Stimulated activated naive B cell treated with anti-CD40 and anti-IgM and Interleukin-4, amounts not matched to agents 10 μg/mL and 1 μg/mL and 100 μg/mL, for 72 hours (primary cell): ENCODE results near the gene USP9Y.
A peak's percentile ranks its signal among the peaks of the same experiment; 100 is the strongest.
"Not testable (repeated sequence)": the region's sequence is repeated elsewhere in the genome, so short reads cannot be mapped to it uniquely, and the experiment has no call there.

ENCODE experiments used
- ATAC-seq, 2 donors: fragments of 150-1000 bp; cut with Tn5 transposase; replicated peaks; 2 replicates each; pipeline ENCODE4 v1.10.0; 2021; ENCODE audit warnings: moderate library complexity in 1 of 2
- DNase-seq: peaks from one replicate; pipeline ENCODE4 v3.0.0; 2021
- H3K27ac Mint-ChIP-seq: one replicate; pipeline ENCODE4 v1.8.0; 2022; ENCODE audit warnings: mild to moderate bottlenecking, mixed read lengths
- H3K27me3 Mint-ChIP-seq, 2 donors: one replicate each; pipeline ENCODE4 v1.8.0; 2022; ENCODE audit warnings: mixed read lengths in 2 of 2
- H3K36me3 Mint-ChIP-seq, 2 donors: one replicate each; pipeline ENCODE4 v1.8.0; 2022; ENCODE audit warnings: mixed read lengths in 2 of 2, mild to moderate bottlenecking in 1 of 2
- H3K4me1 Mint-ChIP-seq, 2 donors: one replicate each; pipeline ENCODE4 v1.8.0; 2022; ENCODE audit warnings: mixed read lengths in 2 of 2, mild to moderate bottlenecking in 1 of 2
- H3K4me3 Mint-ChIP-seq, 2 donors: one replicate each; pipeline ENCODE4 v1.8.0; 2022; ENCODE audit warnings: mild to moderate bottlenecking in 2 of 2, mixed read lengths in 2 of 2, moderate library complexity in 1 of 2
- H3K9me3 Mint-ChIP-seq, 2 donors: one replicate each; pipeline ENCODE4 v1.8.0; 2022; ENCODE audit warnings: mixed read lengths in 2 of 2, mild to moderate bottlenecking in 1 of 2

USP9Y gene

GRCh38 chrY:12701181-12701695, at the start of gene USP9Y:
Gene USP9Y, plus strand, starts transcription at chrY:12701231. Its CDS starts 8,217 bp downstream, at chrY:12709448.
- no peak within 1 kb of the TSS for H3K4me3 Mint-ChIP-seq
- peaks cover 0 to 52% of the 10 kb centered on the region in 2 donors for H3K36me3 Mint-ChIP-seq
- H3K27me3 Mint-ChIP-seq: no peaks in the 10 kb centered on the region
- peaks cover 0 to 9% of the 10 kb centered on the region in 2 donors for H3K9me3 Mint-ChIP-seq
- no peak within 1 kb of the TSS for H3K27ac Mint-ChIP-seq
- ATAC-seq: no peak
- H3K4me1 Mint-ChIP-seq: peaks cover 0 to 16% of the 10 kb centered on the region in 2 donors
- no peak for DNase-seq

- no peak overlapping the region for H3K4me3 Mint-ChIP-seq
- ATAC-seq (no peak), DNase-seq (no peak)
- H3K27ac Mint-ChIP-seq: no peak overlapping the region
- no peaks in the 10 kb centered on the region for H3K27me3 Mint-ChIP-seq
- no peaks in the 10 kb centered on the region for H3K36me3 Mint-ChIP-seq
- no peaks in the 10 kb centered on the region for H3K4me1 Mint-ChIP-seq
- H3K9me3 Mint-ChIP-seq: peaks cover 0 to 1% of the 10 kb centered on the region in 2 donors
Measured at GRCh38 chrY:12651621-12652036, 49.4 kb upstream of the USP9Y start.

GRCh38 chrY:12661745-12662681, 39.0 kb upstream of the USP9Y start:
- no peak overlapping the region for H3K27ac Mint-ChIP-seq
- H3K4me3 Mint-ChIP-seq: peak overlapping the region in 1 of 2 donors; percentile 95
- ATAC-seq (peak in 1 of 2 donors; percentile 85), DNase-seq (no peak)
- peaks cover 0 to 7% of the 10 kb centered on the region in 2 donors for H3K4me1 Mint-ChIP-seq
- H3K9me3 Mint-ChIP-seq: no peaks in the 10 kb centered on the region
- no peaks in the 10 kb centered on the region for H3K27me3 Mint-ChIP-seq
- H3K36me3 Mint-ChIP-seq: no peaks in the 10 kb centered on the region

- no peak overlapping the region for H3K27ac Mint-ChIP-seq
Measured at GRCh38 chrY:12662745-12663591, 38.1 kb upstream of the USP9Y start.

GRCh38 chrY:12663845-12664244, 37.2 kb upstream of the USP9Y start:
- ATAC-seq, H3K9me3 Mint-ChIP-seq, H3K27me3 Mint-ChIP-seq, H3K36me3 Mint-ChIP-seq, DNase-seq, H3K27ac Mint-ChIP-seq: not testable (repeated sequence)
- H3K4me1 Mint-ChIP-seq: peaks cover 0 to 12% of the 10 kb centered on the region in 2 donors
- peak overlapping the region in 1 of 2 donors; percentile 95 for H3K4me3 Mint-ChIP-seq

More at GRCh38 chrY:12662745-12663591, 38.1 kb upstream of the USP9Y start:
- no peak for DNase-seq
- ATAC-seq: peak in 1 of 2 donors; percentile 57
- H3K4me3 Mint-ChIP-seq: peak overlapping the region in 1 of 2 donors; percentile 95
- H3K36me3 Mint-ChIP-seq: no peaks in the 10 kb centered on the region
- H3K4me1 Mint-ChIP-seq: peaks cover 0 to 12% of the 10 kb centered on the region in 2 donors
- no peaks in the 10 kb centered on the region for H3K9me3 Mint-ChIP-seq
- no peaks in the 10 kb centered on the region for H3K27me3 Mint-ChIP-seq

GRCh38 chrY:12678111-12678510, 22.9 kb upstream of the USP9Y start:
- Mint-ChIP-seq H3K4me3 (no peak overlapping the region), H3K36me3 (peaks cover 0 to 13% of the 10 kb centered on the region in 2 donors), H3K27me3 (no peaks in the 10 kb centered on the region), H3K4me1 (peaks cover 0 to 12% of the 10 kb centered on the region in 2 donors), H3K27ac (no peak overlapping the region), H3K9me3 (peaks cover 0 to 3% of the 10 kb centered on the region in 2 donors)
- ATAC-seq (no peak), DNase-seq (no peak)

- Mint-ChIP-seq H3K36me3 (peaks cover 0 to 14% of the 10 kb centered on the region in 2 donors), H3K27ac (no peak overlapping the region), H3K4me1 (peaks cover 0 to 12% of the 10 kb centered on the region in 2 donors), H3K27me3 (no peaks in the 10 kb centered on the region), H3K4me3 (no peak overlapping the region), H3K9me3 (peaks cover 0 to 2% of the 10 kb centered on the region in 2 donors)
- no peak for DNase-seq
- no peak for ATAC-seq
Measured at GRCh38 chrY:12681535-12681934, 19.5 kb upstream of the USP9Y start.

GRCh38 chrY:12688337-12688736, 12.7 kb upstream of the USP9Y start:
- Mint-ChIP-seq H3K27ac (no peak overlapping the region), H3K36me3 (peaks cover 0 to 28% of the 10 kb centered on the region in 2 donors), H3K4me1 (no peaks in the 10 kb centered on the region), H3K9me3 (peaks cover 0 to 2% of the 10 kb centered on the region in 2 donors), H3K27me3 (no peaks in the 10 kb centered on the region), H3K4me3 (no peak overlapping the region)
- ATAC-seq: no peak
- no peak for DNase-seq

GRCh38 chrY:12700087-12700486, 944 bp upstream of the USP9Y start:
- peaks cover 0 to 43% of the 10 kb centered on the region in 2 donors for H3K36me3 Mint-ChIP-seq

GRCh38 chrY:12702174-12702573, 1.1 kb downstream of the USP9Y start:
- no peak overlapping the region for H3K27ac Mint-ChIP-seq

More at GRCh38 chrY:12700087-12700486, 944 bp upstream of the USP9Y start:
- H3K27me3 Mint-ChIP-seq: no peaks in the 10 kb centered on the region
- ATAC-seq: no peak
- H3K9me3 Mint-ChIP-seq: peaks cover 0 to 9% of the 10 kb centered on the region in 2 donors
- no peak overlapping the region for H3K4me3 Mint-ChIP-seq
- no peak overlapping the region for H3K27ac Mint-ChIP-seq
- peaks cover 0 to 16% of the 10 kb centered on the region in 2 donors for H3K4me1 Mint-ChIP-seq
- no peak for DNase-seq

GRCh38 chrY:12710460-12710859, 9.4 kb downstream of the USP9Y start:
- Mint-ChIP-seq H3K27ac (no peak overlapping the region), H3K36me3 (peaks cover 0 to 13% of the 10 kb centered on the region in 2 donors), H3K27me3 (no peaks in the 10 kb centered on the region), H3K4me3 (no peak overlapping the region), H3K4me1 (peaks cover 0 to 5% of the 10 kb centered on the region in 2 donors), H3K9me3 (no peaks in the 10 kb centered on the region)
- DNase-seq: no peak
- ATAC-seq: no peak

More at GRCh38 chrY:12702174-12702573, 1.1 kb downstream of the USP9Y start:
- Mint-ChIP-seq H3K27me3 (no peaks in the 10 kb centered on the region), H3K36me3 (peaks cover 0 to 54% of the 10 kb centered on the region in 2 donors), H3K4me1 (peaks cover 0 to 16% of the 10 kb centered on the region in 2 donors), H3K4me3 (no peak overlapping the region), H3K9me3 (peaks cover 0 to 9% of the 10 kb centered on the region in 2 donors)
- ATAC-seq (no peak), DNase-seq (no peak)

GRCh38 chrY:12715376-12715775, 14.3 kb downstream of the USP9Y start:
- Mint-ChIP-seq H3K27ac (no peak overlapping the region), H3K27me3 (no peaks in the 10 kb centered on the region), H3K36me3 (peaks cover 0 to 14% of the 10 kb centered on the region in 2 donors), H3K9me3 (no peaks in the 10 kb centered on the region), H3K4me1 (peaks cover 0 to 5% of the 10 kb centered on the region in 2 donors), H3K4me3 (no peak overlapping the region)
- no peak for ATAC-seq
- DNase-seq: no peak

GRCh38 chrY:12729746-12730145, 28.7 kb downstream of the USP9Y start:
- ATAC-seq: no peak
- Mint-ChIP-seq H3K27me3 (no peaks in the 10 kb centered on the region), H3K36me3 (peaks cover 0 to 26% of the 10 kb centered on the region in 2 donors), H3K9me3 (no peaks in the 10 kb centered on the region), H3K27ac (no peak overlapping the region), H3K4me1 (peaks cover 0 to 18% of the 10 kb centered on the region in 2 donors), H3K4me3 (no peak overlapping the region)
- DNase-seq: no peak

- H3K27me3 Mint-ChIP-seq: no peaks in the 10 kb centered on the region
Measured at GRCh38 chrY:12733625-12734024, 32.6 kb downstream of the USP9Y start.

More at GRCh38 chrY:12733625-12734024, 32.6 kb downstream of the USP9Y start:
- Mint-ChIP-seq H3K9me3 (no peaks in the 10 kb centered on the region), H3K4me1 (peaks cover 0 to 13% of the 10 kb centered on the region in 2 donors), H3K27ac (no peak overlapping the region), H3K36me3 (peaks cover 0 to 18% of the 10 kb centered on the region in 2 donors), H3K4me3 (peak overlapping the region in 1 of 2 donors; percentile 47)
- DNase-seq (no peak), ATAC-seq (peak in 1 of 2 donors; percentile 99)
